Measurements from ENCODE around the gene B3GNT2. TPM values are rescaled to one million over a fixed set of nuclear protein-coding genes. Genes with fewer than 3 reads are reported as not detected.
A peak's percentile ranks its signal among the peaks of the same experiment; 100 is the strongest.

The B3GNT2 gene
- total and polyA plus RNA-seq, 7 donors = 2.3 to 3.2 (median 2.9) TPM

GRCh38 chr2:62184512-62185230, 11.2 kb upstream of the B3GNT2 start:
- no peak for TF ChIP-seq CTCF (IDR thresholded peaks at IDR 0.05)
- intact Hi-C loops (cut with DNase I) = no loop called here
- no peak overlapping the region for H3K4me3 ChIP-seq
- H3K4me1 ChIP-seq = peaks cover 3% of the 10 kb centered on the region
- H3K27ac ChIP-seq = no peak overlapping the region
- H3K36me3 ChIP-seq (ENCODE audit: insufficient read depth in 1 of 2, low read depth in 1 of 2) = no peaks in the 10 kb centered on the region
- DNase-seq (no peak), ATAC-seq (no peak)
- H3K9me3 ChIP-seq = no peaks in the 10 kb centered on the region
- H3K27me3 ChIP-seq (ENCODE audit: insufficient read depth in 3 of 3, low read length in 2 of 3) = no peaks in the 10 kb centered on the region
- WGBS, 3 donors = 41 to 67% (median 52%) methylated on average over 3 of the region's 3 CpGs

- no peak for DNase-seq
- Histone ChIP-seq H3K27me3 (ENCODE audit: insufficient read depth in 3 of 3, low read length in 2 of 3) (no peaks in the 10 kb centered on the region), H3K27ac (no peak overlapping the region), H3K4me1 (peaks cover 3% of the 10 kb centered on the region), H3K36me3 (ENCODE audit: insufficient read depth in 1 of 2, low read depth in 1 of 2) (no peaks in the 10 kb centered on the region), H3K4me3 (no peak overlapping the region), H3K9me3 (no peaks in the 10 kb centered on the region)
- no peak for TF ChIP-seq CTCF (IDR thresholded peaks at IDR 0.05)
- intact Hi-C loops (cut with DNase I) = no loop called here
- WGBS, 3 donors = 90 to 93% (median 91%) methylated on average over 15 of the region's 15 CpGs
- ATAC-seq = no peak
These were observed 10.3 kb upstream of the B3GNT2 start for GRCh38 chr2:62185475-62186155.

GRCh38 chr2:62186156-62186905, 9.6 kb upstream of the B3GNT2 start:
- DNase-seq (no peak), ATAC-seq (peak in 3 of 4 donors; percentile 41 to 47 (median 42))
- H3K27ac ChIP-seq = no peak overlapping the region
- TF ChIP-seq CTCF (IDR thresholded peaks at IDR 0.05) = no peak
- no peaks in the 10 kb centered on the region for H3K9me3 ChIP-seq
- H3K36me3 ChIP-seq (ENCODE audit: insufficient read depth in 1 of 2, low read depth in 1 of 2) = no peaks in the 10 kb centered on the region
- intact Hi-C loops (cut with DNase I) = no loop called here
- peaks cover 3% of the 10 kb centered on the region for H3K4me1 ChIP-seq
- WGBS, 3 donors = 72 to 76% (median 74%) methylated on average over 4 of the region's 4 CpGs
- no peaks in the 10 kb centered on the region for H3K27me3 ChIP-seq (ENCODE audit: insufficient read depth in 3 of 3, low read length in 2 of 3)
- no peak overlapping the region for H3K4me3 ChIP-seq

- peaks cover 3% of the 10 kb centered on the region for H3K4me1 ChIP-seq
- no peak overlapping the region for H3K27ac ChIP-seq
- intact Hi-C loops (cut with DNase I) = no loop called here
- H3K9me3 ChIP-seq = no peaks in the 10 kb centered on the region
- H3K27me3 ChIP-seq (ENCODE audit: insufficient read depth in 3 of 3, low read length in 2 of 3) = no peaks in the 10 kb centered on the region
- H3K4me3 ChIP-seq = no peak overlapping the region
- ATAC-seq (peak in 2 of 4 donors; percentile 59 to 74), DNase-seq (no peak)
- H3K36me3 ChIP-seq (ENCODE audit: insufficient read depth in 1 of 2, low read depth in 1 of 2) = no peaks in the 10 kb centered on the region
- 28 to 46% (median 31%) methylated on average over 9 of the region's 9 CpGs for WGBS, 3 donors
- no peak for TF ChIP-seq CTCF (IDR thresholded peaks at IDR 0.05)
These were observed 8.7 kb upstream of the B3GNT2 start for GRCh38 chr2:62187246-62187645.
